ENCODE measurements around the gene CENPP. TPM values are rescaled to one million over a fixed set of nuclear protein-coding genes. Genes with fewer than 3 reads are reported as not detected.

The CENPP gene
- total RNA-seq, 1 donor from 2014 or later = 4.5 TPM

GRCh38 chr9:92616199-92616641, 290.5 kb downstream of the CENPP start:
- Mint-ChIP-seq H3K9me3 (ENCODE audit: unreplicated experiment) (no peaks in the 10 kb centered on the region), H3K4me1 (ENCODE audit: unreplicated experiment) (peaks cover 6% of the 10 kb centered on the region), H3K4me3 (ENCODE audit: unreplicated experiment) (no peak overlapping the region), H3K27ac (ENCODE audit: unreplicated experiment) (no peak overlapping the region), H3K27me3 (ENCODE audit: unreplicated experiment) (no peaks in the 10 kb centered on the region), H3K36me3 (ENCODE audit: low read depth, unreplicated experiment) (peaks cover 38% of the 10 kb centered on the region)
- DNase-seq (ENCODE audit: low spot score) = no peak
- TF ChIP-seq CTCF (IDR thresholded peaks at IDR 0.05; ENCODE audit: unreplicated experiment) = no peak

GRCh38 chr9:92616655-92617111, 290.9 kb downstream of the CENPP start:
- no peak for DNase-seq (ENCODE audit: low spot score)
- no peak overlapping the region for H3K4me3 Mint-ChIP-seq (ENCODE audit: unreplicated experiment)
- H3K36me3 Mint-ChIP-seq (ENCODE audit: low read depth, unreplicated experiment) = peaks cover 33% of the 10 kb centered on the region
- peaks cover 6% of the 10 kb centered on the region for H3K4me1 Mint-ChIP-seq (ENCODE audit: unreplicated experiment)
- no peaks in the 10 kb centered on the region for H3K9me3 Mint-ChIP-seq (ENCODE audit: unreplicated experiment)
- H3K27ac Mint-ChIP-seq (ENCODE audit: unreplicated experiment) = no peak overlapping the region
- TF ChIP-seq CTCF (IDR thresholded peaks at IDR 0.05; ENCODE audit: unreplicated experiment) = no peak
- H3K27me3 Mint-ChIP-seq (ENCODE audit: unreplicated experiment) = no peaks in the 10 kb centered on the region

GRCh38 chr9:92617195-92617813, 291.6 kb downstream of the CENPP start:
- H3K36me3 Mint-ChIP-seq (ENCODE audit: low read depth, unreplicated experiment) = peaks cover 29% of the 10 kb centered on the region
- H3K27me3 Mint-ChIP-seq (ENCODE audit: unreplicated experiment) = no peaks in the 10 kb centered on the region
- H3K9me3 Mint-ChIP-seq (ENCODE audit: unreplicated experiment) = no peaks in the 10 kb centered on the region
- no peak overlapping the region for H3K27ac Mint-ChIP-seq (ENCODE audit: unreplicated experiment)
- no peak for DNase-seq (ENCODE audit: low spot score)
- no peak for TF ChIP-seq CTCF (IDR thresholded peaks at IDR 0.05; ENCODE audit: unreplicated experiment)
- H3K4me1 Mint-ChIP-seq (ENCODE audit: unreplicated experiment) = peaks cover 6% of the 10 kb centered on the region
- no peak overlapping the region for H3K4me3 Mint-ChIP-seq (ENCODE audit: unreplicated experiment)

- no peaks in the 10 kb centered on the region for H3K9me3 Mint-ChIP-seq (ENCODE audit: unreplicated experiment)
These were observed 292.3 kb downstream of the CENPP start for GRCh38 chr9:92617951-92618510.

More at GRCh38 chr9:92617951-92618510, 292.3 kb downstream of the CENPP start:
- no peak for DNase-seq (ENCODE audit: low spot score)
- peaks cover 27% of the 10 kb centered on the region for H3K36me3 Mint-ChIP-seq (ENCODE audit: low read depth, unreplicated experiment)
- TF ChIP-seq CTCF (IDR thresholded peaks at IDR 0.05; ENCODE audit: unreplicated experiment) = no peak
- no peaks in the 10 kb centered on the region for H3K27me3 Mint-ChIP-seq (ENCODE audit: unreplicated experiment)
- no peak overlapping the region for H3K4me3 Mint-ChIP-seq (ENCODE audit: unreplicated experiment)
- no peak overlapping the region for H3K27ac Mint-ChIP-seq (ENCODE audit: unreplicated experiment)
- peaks cover 6% of the 10 kb centered on the region for H3K4me1 Mint-ChIP-seq (ENCODE audit: unreplicated experiment)

All from endothelial cell (in vitro differentiated cells).